NCI-H1436 treated with DMSO at 0.1 percent for 48 hours (cell line): ENCODE measurements around the gene MAST2.
"Not testable (repeated sequence)": the region's sequence is repeated elsewhere in the genome, so short reads cannot be mapped to it uniquely, and the experiment has no call there.

Experiments
- DNase-seq: peaks from one replicate; lab custom pipeline; 2025; lab: John Stamatoyannopoulos, UW

Gene MAST2

GRCh38 chr1:45803299-45803780, at the start of gene MAST2:
TSS of gene MAST2 (plus strand) at chr1:45803612. CDS start at chr1:45803896, 284 bp downstream.
- DNase-seq = peak; percentile 70

GRCh38 chr1:45755697-45756096, 47.7 kb upstream of the MAST2 start:
- no peak for DNase-seq

- DNase-seq = no peak
These were observed 41.1 kb upstream of the MAST2 start for GRCh38 chr1:45762291-45762690.

- DNase-seq = no peak
These were observed 37.2 kb upstream of the MAST2 start for GRCh38 chr1:45765999-45766792.

- no peak for DNase-seq
These were observed 36.4 kb upstream of the MAST2 start for GRCh38 chr1:45767035-45767434.

GRCh38 chr1:45769261-45769932, 34.0 kb upstream of the MAST2 start:
- DNase-seq = no peak

DNA sequence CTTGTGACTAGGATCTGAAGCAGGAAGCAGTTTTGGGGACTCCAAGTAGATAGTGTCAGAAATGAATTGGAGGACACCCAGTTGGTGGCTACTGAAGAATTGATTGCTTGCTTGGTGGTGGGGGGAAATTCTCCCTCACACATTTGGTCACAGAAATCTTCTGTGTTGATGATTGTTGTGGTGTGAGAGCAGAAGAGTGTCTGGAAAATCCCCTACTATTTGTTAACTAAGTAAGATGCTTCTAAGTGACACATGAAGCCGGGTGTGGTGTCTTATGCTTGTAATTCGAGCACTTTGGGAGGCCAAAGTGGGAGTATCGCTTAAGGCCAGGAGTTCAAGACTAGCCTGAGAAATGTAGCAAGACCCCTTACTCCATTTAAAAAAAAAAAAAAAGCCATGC, 30.4 kb upstream of the MAST2 start:
- DNase-seq = no peak

- DNase-seq = no peak
These were observed 27.6 kb upstream of the MAST2 start for GRCh38 chr1:45775794-45776193.

GRCh38 chr1:45785583-45785982, 17.8 kb upstream of the MAST2 start:
- DNase-seq = no peak

- no peak for DNase-seq
These were observed 15.5 kb upstream of the MAST2 start for GRCh38 chr1:45787905-45788304.

DNA sequence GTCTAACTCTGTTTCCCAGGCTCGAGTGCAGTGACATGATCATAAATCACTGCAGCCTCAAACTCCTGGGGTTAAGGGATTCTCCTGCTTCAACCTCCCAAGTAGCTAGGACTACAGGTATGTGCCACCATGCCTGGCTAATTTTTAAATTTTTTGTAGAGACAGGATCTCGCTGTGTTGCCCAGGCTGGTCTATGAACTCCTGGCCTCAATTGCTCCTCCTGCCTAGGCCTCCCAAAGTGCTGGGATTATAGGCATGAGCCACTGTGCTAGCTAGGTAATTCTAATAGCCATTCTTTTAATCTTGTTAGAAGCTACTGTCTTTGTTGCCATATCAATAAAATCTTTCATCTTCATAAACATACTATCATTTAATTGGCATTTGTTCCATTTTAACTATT, 13.8 kb upstream of the MAST2 start:
- DNase-seq = no peak

GRCh38 chr1:45792744-45793143, 10.7 kb upstream of the MAST2 start:
- DNase-seq = no peak

- no peak for DNase-seq
These were observed 9.3 kb upstream of the MAST2 start for GRCh38 chr1:45793942-45794604.

- no peak for DNase-seq
These were observed 7.0 kb upstream of the MAST2 start for GRCh38 chr1:45796381-45796780.

- DNase-seq = no peak
These were observed 6.5 kb upstream of the MAST2 start for GRCh38 chr1:45796946-45797345.

GRCh38 chr1:45800899-45801298, 2.5 kb upstream of the MAST2 start:
- DNase-seq = no peak

- DNase-seq = no peak
These were observed 791 bp upstream of the MAST2 start for GRCh38 chr1:45802343-45803298.

- not testable (repeated sequence) for DNase-seq
These were observed 613 bp downstream of the MAST2 start for GRCh38 chr1:45803781-45804668.

DNA sequence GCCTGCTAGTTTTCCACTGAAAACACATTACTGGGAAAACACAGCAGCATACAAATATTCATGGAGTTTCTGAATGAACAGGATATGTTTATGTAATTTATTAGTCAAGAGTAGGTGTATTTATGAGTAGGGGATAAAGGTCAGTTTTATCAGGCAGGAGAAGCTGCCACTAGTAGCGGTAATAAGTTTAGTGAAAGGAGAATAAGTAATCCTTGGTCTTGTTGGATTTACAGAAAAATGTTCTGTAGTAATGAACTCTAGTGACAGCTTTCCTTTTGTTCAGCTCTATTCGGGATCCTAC, 1.2 kb downstream of the MAST2 start:
- DNase-seq = no peak

GRCh38 chr1:45806129-45806528, 2.7 kb downstream of the MAST2 start:
- no peak for DNase-seq

GRCh38 chr1:45809761-45810160, 6.3 kb downstream of the MAST2 start:
- no peak for DNase-seq
